Left ventricle myocardium inferior (tissue), 1 donor: ENCODE results near the gene RWDD3. TPM values are rescaled to one million over a fixed set of nuclear protein-coding genes. Genes with fewer than 3 reads are reported as not detected.
A peak's percentile ranks its signal among the peaks of the same experiment; 100 is the strongest.

ENCODE experiments used
- DNase-seq: peaks from one replicate; pipeline ENCODE4 v3.0.0-alpha.2; 2020
- H3K27ac ChIP-seq: fragments of 200-600 bp; replicated peaks from 2 replicates; pipeline ENCODE4 v1.8.0; 2021
- H3K27me3 ChIP-seq: fragments of 200-600 bp; 2 replicates; pipeline ENCODE4 v1.8.0; 2021; ENCODE audit warnings: low read depth
- H3K36me3 ChIP-seq: fragments of 200-600 bp; 2 replicates; pipeline ENCODE4 v1.8.0; 2021
- H3K4me1 ChIP-seq: fragments of 200-600 bp; 2 replicates; pipeline ENCODE4 v1.8.0; 2021
- H3K4me3 ChIP-seq: fragments of 200-600 bp; 2 replicates; pipeline ENCODE4 v1.8.0; 2021; ENCODE audit warnings: mild to moderate bottlenecking, moderate library complexity
- H3K9me3 ChIP-seq: fragments of 200-600 bp; replicated peaks from 2 replicates; pipeline ENCODE4 v1.8.0; 2021
- intact Hi-C: fragments of 100-400 bp; cut with micrococcal nuclease; formaldehyde crosslinking; loops from one replicate; pipeline ENCODE4 v1.11.0; 2022
- total RNA-seq: library from RNA; stranded (reverse); fragmentation: NEBNext Ultra II Directional; extraction: Animal tissue kit (Norgen Biotek cat#: 25700); gene quantifications from one replicate; pipeline ENCODE4 v1.2.1, GENCODE V29; 2021
- TF ChIP-seq, protein P1 (sequence below): fragments of 200-600 bp; IDR thresholded peaks from 2 replicates; pipeline ENCODE4 v1.8.0; 2021; ENCODE audit warnings: antibody characterized with exemption, mild to moderate bottlenecking, borderline replicate concordance
- donor health status: DM: no; HTN: yes; CAD: no; lungs with severe emphysema.

RWDD3 gene
- total RNA-seq, 1 donor from 2014 or later = 19.4 TPM

- H3K27ac ChIP-seq = peak overlapping the region; percentile 95
- intact Hi-C loops = loop anchor here (10.0 kb wide), 2 partner anchors 115 to 155 kb away; partner anchors contain the start of genes ALG14 and TLCD4
- H3K36me3 ChIP-seq = no peaks in the 10 kb centered on the region
- no peaks in the 10 kb centered on the region for H3K27me3 ChIP-seq
- DNase-seq = no peak
- peaks cover 70% of the 10 kb centered on the region for H3K4me1 ChIP-seq
- TF ChIP-seq, protein P1, sequence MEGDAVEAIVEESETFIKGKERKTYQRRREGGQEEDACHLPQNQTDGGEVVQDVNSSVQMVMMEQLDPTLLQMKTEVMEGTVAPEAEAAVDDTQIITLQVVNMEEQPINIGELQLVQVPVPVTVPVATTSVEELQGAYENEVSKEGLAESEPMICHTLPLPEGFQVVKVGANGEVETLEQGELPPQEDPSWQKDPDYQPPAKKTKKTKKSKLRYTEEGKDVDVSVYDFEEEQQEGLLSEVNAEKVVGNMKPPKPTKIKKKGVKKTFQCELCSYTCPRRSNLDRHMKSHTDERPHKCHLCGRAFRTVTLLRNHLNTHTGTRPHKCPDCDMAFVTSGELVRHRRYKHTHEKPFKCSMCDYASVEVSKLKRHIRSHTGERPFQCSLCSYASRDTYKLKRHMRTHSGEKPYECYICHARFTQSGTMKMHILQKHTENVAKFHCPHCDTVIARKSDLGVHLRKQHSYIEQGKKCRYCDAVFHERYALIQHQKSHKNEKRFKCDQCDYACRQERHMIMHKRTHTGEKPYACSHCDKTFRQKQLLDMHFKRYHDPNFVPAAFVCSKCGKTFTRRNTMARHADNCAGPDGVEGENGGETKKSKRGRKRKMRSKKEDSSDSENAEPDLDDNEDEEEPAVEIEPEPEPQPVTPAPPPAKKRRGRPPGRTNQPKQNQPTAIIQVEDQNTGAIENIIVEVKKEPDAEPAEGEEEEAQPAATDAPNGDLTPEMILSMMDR = no peak
- no peaks in the 10 kb centered on the region for H3K9me3 ChIP-seq
- H3K4me3 ChIP-seq = no peak overlapping the region
Observed at GRCh38 chr1:95229706-95230105, 4.3 kb upstream of the RWDD3 start.

DNA sequence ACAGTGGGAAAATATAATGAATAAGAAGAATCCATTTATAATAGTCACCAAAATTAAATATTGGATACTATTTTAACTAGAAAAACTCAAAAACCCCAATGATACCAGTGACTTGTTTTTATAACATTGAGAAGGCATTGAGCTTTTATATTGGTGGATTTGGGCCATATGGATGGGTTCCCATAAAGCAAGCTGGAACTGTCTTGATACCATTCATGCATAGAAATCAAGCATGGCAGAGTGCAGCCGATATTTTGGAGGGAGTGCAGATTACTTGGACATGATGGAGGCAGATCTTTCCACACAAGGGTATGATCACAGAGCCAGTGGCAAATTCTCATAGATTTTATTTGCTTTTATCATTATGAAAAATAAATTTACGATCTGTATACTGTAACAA, 3.8 kb upstream of the RWDD3 start:
- Histone ChIP-seq H3K36me3 (no peaks in the 10 kb centered on the region), H3K27ac (peak overlapping the region; percentile 95), H3K4me1 (peaks cover 73% of the 10 kb centered on the region), H3K27me3 (no peaks in the 10 kb centered on the region), H3K9me3 (no peaks in the 10 kb centered on the region), H3K4me3 (no peak overlapping the region)
- intact Hi-C loops = loop anchor here (10.0 kb wide), 2 partner anchors 115 to 155 kb away; partner anchors contain the start of genes ALG14 and TLCD4
- TF ChIP-seq, protein P1 = no peak
- no peak for DNase-seq

DNA sequence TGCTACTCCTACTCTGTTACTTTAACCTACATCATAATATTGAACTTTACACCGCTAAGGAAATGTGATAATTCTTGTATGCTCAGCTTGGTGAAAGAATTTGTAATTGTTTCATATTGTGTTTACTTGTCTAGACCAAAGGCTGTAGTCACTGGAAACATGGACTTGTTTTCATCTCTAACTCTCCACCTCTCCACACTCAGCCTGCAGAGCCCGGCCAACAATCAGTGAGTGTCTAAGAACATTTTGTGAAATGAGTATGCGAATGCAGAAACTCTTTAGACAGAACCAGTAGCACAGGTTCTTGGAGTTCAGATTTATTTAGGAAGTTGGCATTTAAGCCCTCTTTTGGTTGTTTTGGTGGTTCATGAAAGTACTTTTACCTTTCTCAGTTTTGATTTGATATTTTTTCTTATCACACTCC, 3.2 kb upstream of the RWDD3 start:
- H3K9me3 ChIP-seq = no peaks in the 10 kb centered on the region
- H3K27ac ChIP-seq = peak overlapping the region; percentile 95
- no peak overlapping the region for H3K4me3 ChIP-seq
- H3K4me1 ChIP-seq = peaks cover 77% of the 10 kb centered on the region
- intact Hi-C loops = loop anchor here (10.0 kb wide), 2 partner anchors 116 to 156 kb away; partner anchors contain the start of genes ALG14 and TLCD4
- H3K27me3 ChIP-seq = no peaks in the 10 kb centered on the region
- DNase-seq = peak; percentile 37
- TF ChIP-seq, protein P1 = no peak
- no peaks in the 10 kb centered on the region for H3K36me3 ChIP-seq

DNA sequence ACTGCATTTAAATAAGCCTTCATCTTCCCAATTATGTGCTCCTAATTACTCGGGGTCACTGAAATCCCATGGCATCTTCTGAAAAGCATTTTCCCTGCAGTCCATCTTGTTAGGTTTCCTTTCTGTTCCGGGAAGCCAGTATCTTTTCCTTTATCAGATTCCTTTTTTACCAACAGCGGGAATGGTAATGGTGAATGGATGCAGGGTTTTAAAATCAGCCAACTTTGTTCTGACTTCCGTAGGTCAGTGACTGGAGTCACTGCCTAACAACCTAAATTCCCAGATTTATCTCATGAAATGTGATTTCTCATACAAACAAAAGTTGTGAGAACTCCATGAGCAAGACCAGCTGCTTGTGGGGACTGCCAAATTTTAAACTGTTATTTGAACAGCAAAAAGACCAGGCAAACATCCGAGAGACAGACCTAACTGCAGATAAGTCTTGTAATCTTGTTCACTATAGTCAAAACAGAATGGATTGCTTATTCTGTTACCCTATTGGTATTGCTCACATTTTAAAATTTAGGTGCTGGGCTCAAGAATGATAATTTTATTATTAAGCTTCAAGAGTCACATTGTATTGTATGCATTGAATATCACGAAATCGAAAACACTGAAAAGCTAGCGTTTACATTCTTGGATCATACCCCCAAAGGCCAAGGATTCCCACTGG, 1.2 kb upstream of the RWDD3 start:
- Histone ChIP-seq H3K27me3 (no peaks in the 10 kb centered on the region), H3K36me3 (no peaks in the 10 kb centered on the region), H3K4me3 (peak overlapping the region; percentile 76), H3K9me3 (no peaks in the 10 kb centered on the region), H3K4me1 (peaks cover 85% of the 10 kb centered on the region), H3K27ac (peak overlapping the region; percentile 95)
- intact Hi-C loops = loop anchor here (10.0 kb wide), 2 partner anchors 118 to 158 kb away; partner anchors contain the start of genes ALG14 and TLCD4
- TF ChIP-seq, protein P1 = no peak
- no peak for DNase-seq

GRCh38 chr1:95233319-95233736, 682 bp upstream of the RWDD3 start:
- no peaks in the 10 kb centered on the region for H3K27me3 ChIP-seq
- no peaks in the 10 kb centered on the region for H3K36me3 ChIP-seq
- H3K4me3 ChIP-seq = peak overlapping the region; percentile 76
- H3K27ac ChIP-seq = peak overlapping the region; percentile 95
- H3K9me3 ChIP-seq = no peaks in the 10 kb centered on the region
- H3K4me1 ChIP-seq = peaks cover 91% of the 10 kb centered on the region
- intact Hi-C loops = loop anchor here (10.0 kb wide), 2 partner anchors 119 to 159 kb away; partner anchors contain the start of genes ALG14 and TLCD4
- TF ChIP-seq, protein P1 = no peak
- peak; percentile 40 for DNase-seq
